ENCODE data around the gene ITGB4.

The ITGB4 gene

DNA sequence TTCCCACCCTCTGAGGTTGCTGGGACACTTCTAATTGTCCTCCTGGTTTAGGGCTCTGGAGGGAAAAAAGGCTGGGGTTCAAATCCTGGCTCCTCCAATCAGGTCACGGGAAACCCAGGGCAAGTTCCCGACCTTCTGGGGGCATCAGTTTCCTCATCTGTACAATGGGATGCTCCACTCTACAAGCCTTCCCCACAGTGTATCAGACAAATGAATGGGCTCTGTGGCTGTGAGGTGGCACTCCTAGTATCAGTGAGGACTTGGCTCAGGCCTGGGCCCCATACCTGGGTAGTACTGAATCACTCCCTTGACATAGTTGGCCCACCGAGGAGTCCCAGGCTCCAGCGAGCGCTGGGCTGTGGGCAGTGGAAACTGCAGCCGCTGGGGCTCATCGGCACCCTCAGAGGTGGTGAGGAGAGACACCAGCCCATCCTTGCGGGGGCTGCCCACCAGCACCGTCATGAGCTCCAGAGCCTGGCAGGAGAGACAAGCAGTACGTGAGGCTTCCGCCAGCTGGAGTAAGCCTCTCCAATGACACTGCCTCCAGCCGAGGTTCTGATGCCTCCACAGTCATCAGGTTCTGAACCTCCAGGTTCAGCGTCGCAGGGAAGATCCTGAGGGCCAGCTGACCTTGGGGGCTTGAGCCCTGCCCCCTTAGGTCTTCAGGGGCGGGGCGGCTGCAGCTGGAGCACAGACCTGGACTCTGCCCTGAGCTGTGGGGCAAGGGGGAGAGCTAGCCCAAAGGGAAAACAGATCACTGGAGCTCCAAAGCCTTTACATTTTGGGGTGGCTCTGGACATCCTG, 42.6 kb downstream of the ITGB4 start:
- TF ChIP-seq, protein P1, sequence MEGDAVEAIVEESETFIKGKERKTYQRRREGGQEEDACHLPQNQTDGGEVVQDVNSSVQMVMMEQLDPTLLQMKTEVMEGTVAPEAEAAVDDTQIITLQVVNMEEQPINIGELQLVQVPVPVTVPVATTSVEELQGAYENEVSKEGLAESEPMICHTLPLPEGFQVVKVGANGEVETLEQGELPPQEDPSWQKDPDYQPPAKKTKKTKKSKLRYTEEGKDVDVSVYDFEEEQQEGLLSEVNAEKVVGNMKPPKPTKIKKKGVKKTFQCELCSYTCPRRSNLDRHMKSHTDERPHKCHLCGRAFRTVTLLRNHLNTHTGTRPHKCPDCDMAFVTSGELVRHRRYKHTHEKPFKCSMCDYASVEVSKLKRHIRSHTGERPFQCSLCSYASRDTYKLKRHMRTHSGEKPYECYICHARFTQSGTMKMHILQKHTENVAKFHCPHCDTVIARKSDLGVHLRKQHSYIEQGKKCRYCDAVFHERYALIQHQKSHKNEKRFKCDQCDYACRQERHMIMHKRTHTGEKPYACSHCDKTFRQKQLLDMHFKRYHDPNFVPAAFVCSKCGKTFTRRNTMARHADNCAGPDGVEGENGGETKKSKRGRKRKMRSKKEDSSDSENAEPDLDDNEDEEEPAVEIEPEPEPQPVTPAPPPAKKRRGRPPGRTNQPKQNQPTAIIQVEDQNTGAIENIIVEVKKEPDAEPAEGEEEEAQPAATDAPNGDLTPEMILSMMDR (IDR thresholded peaks at IDR 0.05; ENCODE audit: borderline replicate concordance, insufficient read depth, low read depth, low read length) = no peak
- peak overlapping the region; percentile 66 for H3K4me3 ChIP-seq (ENCODE audit: low read depth, low read length)

DNA sequence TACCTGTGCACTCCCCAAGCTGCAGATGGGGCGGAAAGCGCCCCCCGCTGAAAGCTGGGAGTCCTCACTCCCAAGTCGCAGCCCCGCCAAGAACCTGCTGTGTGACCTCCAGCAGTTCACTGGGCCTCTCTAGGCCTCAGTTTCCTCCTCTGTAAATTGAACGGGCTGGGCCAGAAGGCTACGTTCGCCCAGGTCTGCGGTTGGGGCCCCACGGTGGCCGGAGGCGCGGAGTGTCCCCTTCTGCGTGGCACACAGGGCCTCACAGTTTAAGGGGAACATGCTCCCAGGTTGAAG, 43.1 kb downstream of the ITGB4 start:
- peak overlapping the region; percentile 66 for H3K4me3 ChIP-seq (ENCODE audit: low read depth, low read length)
- TF ChIP-seq, protein P1 (IDR thresholded peaks at IDR 0.05; ENCODE audit: borderline replicate concordance, insufficient read depth, low read depth, low read length) = no peak

DNA sequence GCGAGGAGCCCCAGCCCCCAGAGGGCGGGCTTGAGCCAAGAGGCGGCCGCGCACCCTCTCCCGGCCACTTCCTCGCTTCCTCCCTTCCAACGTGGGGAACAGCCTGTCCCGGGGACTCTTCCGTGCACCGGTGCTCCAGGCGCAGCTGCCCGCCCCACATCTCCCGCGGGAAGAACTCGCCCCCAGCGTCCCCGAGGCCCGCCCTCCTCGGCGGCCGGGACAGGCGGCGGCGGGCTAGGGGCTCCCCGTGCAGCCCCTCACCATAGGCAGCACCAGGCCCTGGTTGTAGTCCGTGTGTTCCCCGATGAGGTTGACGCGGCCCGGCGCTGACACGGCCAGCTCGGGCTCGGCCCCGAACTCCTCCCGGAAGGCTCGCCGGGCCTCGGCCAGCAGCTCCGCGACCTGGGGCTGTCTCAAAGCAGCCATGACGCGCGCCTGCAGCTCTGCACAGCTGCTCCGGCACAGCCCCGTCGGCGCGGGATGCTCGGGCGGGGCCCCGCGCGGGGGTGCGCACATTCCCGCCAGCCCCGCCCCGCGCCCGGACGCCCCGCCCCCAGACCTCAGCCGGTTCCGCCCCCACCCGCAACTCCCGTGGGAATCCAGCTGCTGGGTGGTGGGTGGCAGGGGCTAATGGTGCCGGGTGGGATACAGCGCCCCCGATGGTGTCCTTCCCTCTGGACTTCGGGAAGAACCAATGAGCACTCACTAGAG, 43.6 kb downstream of the ITGB4 start, which contains the start of gene GALK1:
Gene GALK1 (minus strand): TSS at position 482 of the 711 bp plus-strand sequence. CDS start 56 bp downstream, at position 426.
- H3K4me3 ChIP-seq (ENCODE audit: low read depth, low read length) = peak within 1 kb of the TSS; percentile 66
- TF ChIP-seq, protein P1 (IDR thresholded peaks at IDR 0.05; ENCODE audit: borderline replicate concordance, insufficient read depth, low read depth, low read length) = peak; percentile 70

DNA sequence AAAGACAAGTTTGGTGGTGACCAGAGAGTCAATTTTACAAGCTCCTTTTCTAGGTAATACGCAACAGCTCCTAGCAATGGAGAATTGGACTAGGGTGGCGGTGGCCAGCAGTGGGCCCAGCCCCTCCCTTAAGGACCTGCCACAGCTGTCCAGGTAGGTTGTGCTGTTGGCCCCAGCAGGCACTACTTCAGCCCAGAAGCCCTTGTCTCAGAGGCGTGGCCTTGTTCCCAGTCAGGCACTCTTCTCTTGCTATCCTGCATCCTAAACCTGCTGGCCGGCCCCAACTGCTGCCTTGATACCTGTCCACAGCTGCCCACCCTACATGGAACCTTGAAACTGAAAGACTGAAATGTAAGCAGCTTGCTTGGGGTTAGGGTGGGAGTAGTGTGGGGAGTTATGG, 44.7 kb downstream of the ITGB4 start:
- no peak overlapping the region for H3K4me3 ChIP-seq (ENCODE audit: low read depth, low read length)
- TF ChIP-seq, protein P1 (IDR thresholded peaks at IDR 0.05; ENCODE audit: borderline replicate concordance, insufficient read depth, low read depth, low read length) = no peak

DNA sequence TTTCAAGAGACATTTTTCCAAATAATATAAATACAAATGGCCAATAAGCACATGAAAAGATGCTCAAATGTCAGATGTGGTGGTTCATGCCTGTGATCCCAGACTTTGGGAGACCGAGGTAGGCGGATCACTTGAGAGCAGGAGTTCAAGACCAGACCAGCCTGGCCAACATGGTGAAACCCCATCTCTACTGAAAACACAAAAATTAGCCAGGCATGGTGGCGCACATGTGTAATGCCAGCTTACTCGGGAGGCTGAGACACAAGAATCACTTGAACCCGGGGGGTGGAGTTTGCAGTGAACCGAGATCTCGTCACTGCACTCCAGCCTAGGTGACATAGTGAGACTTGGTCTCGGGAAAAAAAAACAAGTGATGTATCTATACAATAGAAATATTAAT, 46.6 kb downstream of the ITGB4 start:
- TF ChIP-seq, protein P1 (IDR thresholded peaks at IDR 0.05; ENCODE audit: borderline replicate concordance, insufficient read depth, low read depth, low read length) = no peak
- H3K4me3 ChIP-seq (ENCODE audit: low read depth, low read length) = no peak overlapping the region

DNA sequence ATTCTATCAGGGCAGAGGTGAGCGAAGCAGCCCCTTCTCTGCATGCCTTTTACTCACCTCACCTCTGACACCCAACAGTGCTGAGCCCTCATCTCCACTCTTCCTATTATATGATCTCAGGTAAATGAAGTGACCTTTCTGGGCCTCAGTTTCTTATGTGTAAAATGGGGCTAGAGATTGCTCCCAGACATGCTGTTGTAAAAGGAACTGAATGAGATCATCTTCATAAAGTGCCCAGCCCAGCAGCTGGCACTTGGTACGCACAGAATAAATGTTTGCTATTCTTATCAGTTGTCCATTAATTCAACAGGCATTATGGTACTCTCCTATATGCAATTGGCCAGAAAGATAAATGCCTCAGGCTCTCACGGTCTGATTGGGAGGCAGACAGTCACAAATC, 48.3 kb downstream of the ITGB4 start:
- H3K4me3 ChIP-seq (ENCODE audit: low read depth, low read length) = no peak overlapping the region
- TF ChIP-seq, protein P1 (IDR thresholded peaks at IDR 0.05; ENCODE audit: borderline replicate concordance, insufficient read depth, low read depth, low read length) = no peak
